Astrocyte (in vitro differentiated cells and primary cell): ENCODE results near the gene SLAMF7. TPM values are rescaled to one million over a fixed set of nuclear protein-coding genes. Genes with fewer than 3 reads are reported as not detected.

Experiments
- DNase-seq: peaks from one replicate; pipeline ENCODE4 v3.0.0-alpha.2; 2010; ENCODE audit warnings: low read depth
- FAIRE-seq: peaks from 2 replicates; lab custom pipeline; 2011; peaks lifted over from hg19 to GRCh38; lab: Jason Lieb, UNC
- H2AFZ ChIP-seq: 2 replicates; pipeline ENCODE4 v1.6.0; 2012; ENCODE audit warnings: low read depth, low read length, inconsistent platforms
- H3K27ac ChIP-seq: 2 replicates; pipeline ENCODE4 v1.5.1; 2011; ENCODE audit warnings: low read depth, low read length, inconsistent platforms
- H3K27me3 ChIP-seq: 2 replicates; pipeline ENCODE4 v1.6.0; 2011; ENCODE audit warnings: low read length, inconsistent platforms; ENCODE audit not compliant: insufficient read depth
- H3K36me3 ChIP-seq: 2 replicates; pipeline ENCODE4 v1.5.1; 2011; ENCODE audit warnings: low read length, inconsistent platforms; ENCODE audit not compliant: insufficient read depth
- H3K4me1 ChIP-seq: 2 replicates; pipeline ENCODE4 v1.5.1; 2011; ENCODE audit warnings: low read length, inconsistent platforms; ENCODE audit not compliant: insufficient read depth
- H3K4me2 ChIP-seq: 2 replicates; pipeline ENCODE4 v1.6.0; 2012; ENCODE audit warnings: low read length, inconsistent platforms
- H3K4me3 ChIP-seq: 2 replicates; pipeline ENCODE4 v1.5.1; 2011; ENCODE audit warnings: low read depth, mild to moderate bottlenecking, low read length, inconsistent platforms; ENCODE audit not compliant: insufficient read depth
- H3K79me2 ChIP-seq: 2 replicates; pipeline ENCODE4 v1.6.0; 2012; ENCODE audit warnings: mild to moderate bottlenecking, low read length, inconsistent platforms; ENCODE audit not compliant: insufficient read depth
- H3K9ac ChIP-seq: 2 replicates; pipeline ENCODE4 v1.6.0; 2012; ENCODE audit warnings: mild to moderate bottlenecking, low read length, inconsistent platforms
- H3K9me3 ChIP-seq: 2 replicates; pipeline ENCODE4 v1.5.1; 2012; ENCODE audit warnings: low read depth, mild to moderate bottlenecking, low read length, inconsistent platforms; ENCODE audit not compliant: insufficient read depth
- H4K20me1 ChIP-seq: 2 replicates; pipeline ENCODE4 v1.6.0; 2012; ENCODE audit warnings: low read length, inconsistent platforms; ENCODE audit not compliant: insufficient read depth
- H3K27ac Mint-ChIP-seq: one replicate; pipeline ENCODE4 v1.8.0; 2021; ENCODE audit warnings: mild to moderate bottlenecking, mixed read lengths; ENCODE audit not compliant: unreplicated experiment
- H3K27me3 Mint-ChIP-seq: one replicate; pipeline ENCODE4 v1.8.0; 2021; ENCODE audit warnings: low read depth, mixed read lengths; ENCODE audit not compliant: unreplicated experiment
- H3K36me3 Mint-ChIP-seq: one replicate; pipeline ENCODE4 v1.8.0; 2021; ENCODE audit warnings: low read depth, mixed read lengths; ENCODE audit not compliant: unreplicated experiment
- H3K4me1 Mint-ChIP-seq: one replicate; pipeline ENCODE4 v1.8.0; 2021; ENCODE audit warnings: low read depth, mixed read lengths; ENCODE audit not compliant: unreplicated experiment
- H3K4me3 Mint-ChIP-seq: one replicate; pipeline ENCODE4 v1.8.0; 2021; ENCODE audit warnings: mild to moderate bottlenecking, moderate library complexity, mixed read lengths; ENCODE audit not compliant: unreplicated experiment
- H3K9me3 Mint-ChIP-seq: one replicate; pipeline ENCODE4 v1.8.0; 2021; ENCODE audit warnings: mild to moderate bottlenecking, mixed read lengths; ENCODE audit not compliant: unreplicated experiment
- CTCF ChIP-seq: IDR thresholded peaks from 2 replicates; pipeline ENCODE4 v1.5.1; 2011; ENCODE audit warnings: low read depth, mild to moderate bottlenecking, inconsistent platforms, low read length, moderate library complexity; ENCODE audit not compliant: insufficient read depth
- EZH2 ChIP-seq: IDR thresholded peaks from 2 replicates; pipeline ENCODE4 v1.6.1; 2012; ENCODE audit warnings: mild to moderate bottlenecking, low read length, inconsistent platforms; ENCODE audit not compliant: insufficient read depth
- total RNA-seq: library from RNA; stranded (reverse); gene quantifications from 2 replicates; pipeline ENCODE4 v1.2.1, GENCODE V29; 2021

The SLAMF7 gene
- total RNA-seq, 1 donor from 2014 or later = 0.32 TPM

- no peaks in the 10 kb centered on the region for H3K9me3 ChIP-seq
- H3K9ac ChIP-seq = no peak overlapping the region
- no peaks in the 10 kb centered on the region for H3K36me3 Mint-ChIP-seq
- H3K27me3 Mint-ChIP-seq = no peaks in the 10 kb centered on the region
- no peak overlapping the region for H3K4me3 Mint-ChIP-seq
- H3K36me3 ChIP-seq = no peaks in the 10 kb centered on the region
- TF ChIP-seq EZH2 (no peak), CTCF (no peak)
- H3K9me3 Mint-ChIP-seq = peaks cover 6% of the 10 kb centered on the region
- H3K4me3 ChIP-seq = no peak overlapping the region
- no peak for FAIRE-seq
- no peak overlapping the region for H3K27ac Mint-ChIP-seq
- H3K27ac ChIP-seq = no peak overlapping the region
- no peaks in the 10 kb centered on the region for H3K79me2 ChIP-seq
- H4K20me1 ChIP-seq = no peaks in the 10 kb centered on the region
- no peaks in the 10 kb centered on the region for H3K4me1 ChIP-seq
- H3K4me2 ChIP-seq = no peak overlapping the region
- peaks cover 5% of the 10 kb centered on the region for H3K27me3 ChIP-seq
- no peak overlapping the region for H2AFZ ChIP-seq
- H3K4me1 Mint-ChIP-seq = no peaks in the 10 kb centered on the region
- no peak for DNase-seq
These were observed 5.1 kb upstream of the SLAMF7 start for GRCh38 chr1:160733898-160734297.

- H3K36me3 Mint-ChIP-seq = no peaks in the 10 kb centered on the region
- H3K36me3 ChIP-seq = no peaks in the 10 kb centered on the region
- no peaks in the 10 kb centered on the region for H4K20me1 ChIP-seq
- H3K79me2 ChIP-seq = no peaks in the 10 kb centered on the region
- peaks cover 2% of the 10 kb centered on the region for H3K27me3 ChIP-seq
- no peak overlapping the region for H3K4me3 Mint-ChIP-seq
- TF ChIP-seq CTCF (no peak), EZH2 (no peak)
- H3K27me3 Mint-ChIP-seq = no peaks in the 10 kb centered on the region
- no peak overlapping the region for H3K4me2 ChIP-seq
- no peaks in the 10 kb centered on the region for H3K9me3 ChIP-seq
- H3K9me3 Mint-ChIP-seq = peaks cover 6% of the 10 kb centered on the region
- H3K27ac Mint-ChIP-seq = no peak overlapping the region
- H3K4me1 ChIP-seq = no peaks in the 10 kb centered on the region
- no peak overlapping the region for H3K9ac ChIP-seq
- FAIRE-seq (no peak), DNase-seq (no peak)
- no peak overlapping the region for H3K27ac ChIP-seq
- H3K4me1 Mint-ChIP-seq = peaks cover under 1% of the 10 kb centered on the region
- no peak overlapping the region for H2AFZ ChIP-seq
- no peak overlapping the region for H3K4me3 ChIP-seq
These were observed 4.7 kb upstream of the SLAMF7 start for GRCh38 chr1:160734301-160734700.

- no peaks in the 10 kb centered on the region for H3K27me3 Mint-ChIP-seq
- Histone ChIP-seq H3K9me3 (no peaks in the 10 kb centered on the region), H3K4me3 (no peak overlapping the region), H3K27me3 (peaks cover 2% of the 10 kb centered on the region), H3K79me2 (no peaks in the 10 kb centered on the region), H3K27ac (no peak overlapping the region), H2AFZ (no peak overlapping the region), H3K4me1 (no peaks in the 10 kb centered on the region), H4K20me1 (no peaks in the 10 kb centered on the region), H3K36me3 (no peaks in the 10 kb centered on the region), H3K4me2 (no peak overlapping the region), H3K9ac (no peak overlapping the region)
- H3K9me3 Mint-ChIP-seq = peaks cover 6% of the 10 kb centered on the region
- no peak overlapping the region for H3K27ac Mint-ChIP-seq
- H3K36me3 Mint-ChIP-seq = no peaks in the 10 kb centered on the region
- TF ChIP-seq EZH2 (no peak), CTCF (no peak)
- no peak for FAIRE-seq
- H3K4me1 Mint-ChIP-seq = peaks cover 1% of the 10 kb centered on the region
- no peak overlapping the region for H3K4me3 Mint-ChIP-seq
- DNase-seq = no peak
These were observed 776 bp upstream of the SLAMF7 start for GRCh38 chr1:160738271-160738670.
